H9 (cell line): ENCODE results near the gene ZNF711. TPM values are rescaled to one million over a fixed set of nuclear protein-coding genes. Genes with fewer than 3 reads are reported as not detected.

Source experiments
- DNase-seq: peaks from one replicate; pipeline ENCODE4 v3.0.0-alpha.2; 2017
- H2AFZ ChIP-seq: one replicate; pipeline ENCODE4 v1.6.1; 2013; ENCODE audit warnings: mild to moderate bottlenecking, low read length, control low read depth, moderate library complexity
- H2AK5ac ChIP-seq: 2 replicates; pipeline ENCODE4 v1.6.1; 2013; ENCODE audit warnings: low read length, control low read depth, mixed read lengths; ENCODE audit not compliant: insufficient read length
- H2BK120ac ChIP-seq: one replicate; pipeline ENCODE4 v1.6.1; 2013; ENCODE audit warnings: low read depth, mild to moderate bottlenecking, low read length, control low read depth, inconsistent platforms; ENCODE audit not compliant: poor library complexity, severe bottlenecking
- H2BK12ac ChIP-seq: 2 replicates; pipeline ENCODE4 v1.6.1; 2013; ENCODE audit warnings: low read length, control low read depth, mixed read lengths, low read depth; ENCODE audit not compliant: insufficient read length
- H2BK15ac ChIP-seq: 2 replicates; pipeline ENCODE4 v1.6.1; 2013; ENCODE audit warnings: low read depth, low read length, control low read depth
- H2BK20ac ChIP-seq: one replicate; pipeline ENCODE4 v1.6.1; 2013; ENCODE audit warnings: low read depth, mild to moderate bottlenecking, low read length, control low read depth, inconsistent platforms; ENCODE audit not compliant: poor library complexity, severe bottlenecking
- H2BK5ac ChIP-seq: 2 replicates; pipeline ENCODE4 v1.6.1; 2013; ENCODE audit warnings: low read length, control low read depth, mixed read lengths; ENCODE audit not compliant: insufficient read length
- H3K14ac ChIP-seq: 2 replicates; pipeline ENCODE4 v1.6.1; 2013; ENCODE audit warnings: low read length, control low read depth; ENCODE audit not compliant: insufficient read depth
- H3K18ac ChIP-seq: 2 replicates; pipeline ENCODE4 v1.6.1; 2013; ENCODE audit warnings: low read depth, mild to moderate bottlenecking, mixed read lengths, low read length, control low read depth; ENCODE audit not compliant: insufficient read length
- H3K23ac ChIP-seq: 2 replicates; pipeline ENCODE4 v1.6.1; 2013; ENCODE audit warnings: low read length, control low read depth, mixed read lengths, low read depth; ENCODE audit not compliant: insufficient read length
- H3K23me2 ChIP-seq: 2 replicates; pipeline ENCODE4 v1.6.1; 2013; ENCODE audit warnings: low read depth, mild to moderate bottlenecking, mixed read lengths, low read length, control low read depth; ENCODE audit not compliant: insufficient read length, poor library complexity, severe bottlenecking
- H3K27ac ChIP-seq: 2 replicates; pipeline ENCODE4 v1.5.1; 2013; ENCODE audit warnings: low read length, control low read depth, mixed read lengths, low read depth; ENCODE audit not compliant: insufficient read length
- H3K27me3 ChIP-seq: 2 replicates; pipeline ENCODE4 v1.6.1; 2013; ENCODE audit warnings: low read length, control low read depth, inconsistent platforms; ENCODE audit not compliant: insufficient read depth
- H3K4ac ChIP-seq: 2 replicates; pipeline ENCODE4 v1.6.1; 2013; ENCODE audit warnings: low read depth, mild to moderate bottlenecking, control low read depth, inconsistent platforms, low read length, moderate library complexity
- H3K4me1 ChIP-seq: 2 replicates; pipeline ENCODE4 v1.6.1; 2013; ENCODE audit warnings: low read length, control low read depth, inconsistent platforms; ENCODE audit not compliant: insufficient read depth
- H3K4me2 ChIP-seq: 2 replicates; pipeline ENCODE4 v1.6.1; 2013; ENCODE audit warnings: low read length, control low read depth, mixed read lengths; ENCODE audit not compliant: insufficient read length, insufficient read depth
- H3K56ac ChIP-seq: 2 replicates; pipeline ENCODE4 v1.6.1; 2013; ENCODE audit warnings: low read depth, mild to moderate bottlenecking, mixed read lengths, low read length, control low read depth; ENCODE audit not compliant: insufficient read length
- H3K79me1 ChIP-seq: 2 replicates; pipeline ENCODE4 v1.6.1; 2013; ENCODE audit warnings: low read depth, mild to moderate bottlenecking, moderate library complexity, low read length, control low read depth, inconsistent platforms; ENCODE audit not compliant: insufficient read depth, poor library complexity, severe bottlenecking
- H3K79me2 ChIP-seq: 2 replicates; pipeline ENCODE4 v1.6.1; 2013; ENCODE audit warnings: low read length, control low read depth, inconsistent platforms; ENCODE audit not compliant: insufficient read depth
- H3K9ac ChIP-seq: 2 replicates; pipeline ENCODE4 v1.6.1; 2013; ENCODE audit warnings: low read length, control low read depth, mixed read lengths; ENCODE audit not compliant: insufficient read length; ENCODE audit errors: extremely low read depth
- H3K9me3 ChIP-seq: one replicate; pipeline ENCODE4 v1.6.1; 2013; ENCODE audit warnings: low read depth, low read length, inconsistent platforms; ENCODE audit not compliant: control insufficient read depth
- H3T11ph ChIP-seq: one replicate; pipeline ENCODE4 v1.6.1; 2013; ENCODE audit warnings: mild to moderate bottlenecking, low read length, control low read depth, inconsistent platforms
- H4K20me1 ChIP-seq: one replicate; pipeline ENCODE4 v1.6.1; 2013; ENCODE audit not compliant: control insufficient read depth, insufficient read length, insufficient read depth
- H4K5ac ChIP-seq: 2 replicates; pipeline ENCODE4 v1.6.1; 2013; ENCODE audit warnings: low read depth, mild to moderate bottlenecking, mixed read lengths, low read length, control low read depth; ENCODE audit not compliant: insufficient read length
- H4K8ac ChIP-seq: replicated peaks from 2 replicates; pipeline ENCODE4 v1.6.1; 2013; ENCODE audit warnings: low read length, control low read depth, mixed read lengths, low read depth; ENCODE audit not compliant: insufficient read length
- H4K91ac ChIP-seq: 2 replicates; pipeline ENCODE4 v1.6.1; 2013; ENCODE audit warnings: low read depth, mild to moderate bottlenecking, moderate library complexity, mixed read lengths, low read length, control low read depth; ENCODE audit not compliant: insufficient read length
- H3K27ac Mint-ChIP-seq, 3 experiments: 2 replicates in 2 of 3; 3 replicates in 1 of 3; pipeline ENCODE4 v1.8.0; 2020 to 2021; ENCODE audit warnings: mixed read lengths in 3 of 3, mild to moderate bottlenecking in 1 of 3, moderate library complexity in 1 of 3
- H3K27me3 Mint-ChIP-seq: 2 replicates; pipeline ENCODE4 v1.8.0; 2021; ENCODE audit warnings: low read depth, mild to moderate bottlenecking, moderate library complexity, mixed read lengths
- H3K36me3 Mint-ChIP-seq, 3 experiments: 2 replicates in 2 of 3; 3 replicates in 1 of 3; pipeline ENCODE4 v1.8.0; 2020 to 2021; ENCODE audit warnings: low read depth in 3 of 3, mixed read lengths in 3 of 3; ENCODE audit not compliant: insufficient read depth in 1 of 3
- H3K4me1 Mint-ChIP-seq, 2 experiments: 2 replicates each; pipeline ENCODE4 v1.8.0; 2020; ENCODE audit warnings: mixed read lengths in 2 of 2
- H3K4me3 Mint-ChIP-seq, 2 experiments: 2 replicates in 1 of 2; 3 replicates in 1 of 2; pipeline ENCODE4 v1.8.0; 2020 to 2021; ENCODE audit warnings: mild to moderate bottlenecking in 2 of 2, mixed read lengths in 2 of 2, moderate library complexity in 1 of 2
- H3K9me3 Mint-ChIP-seq, 2 experiments: 2 replicates in 1 of 2; 3 replicates in 1 of 2; pipeline ENCODE4 v1.8.0; 2020; ENCODE audit warnings: mild to moderate bottlenecking in 2 of 2, mixed read lengths in 2 of 2, moderate library complexity in 1 of 2
- CTCF ChIP-seq: fragments of 200-600 bp; sonication (generic); conservative IDR thresholded peaks from 3 replicates; pipeline ENCODE4 v1.8.0; 2021; ENCODE audit warnings: antibody characterized with exemption, mild to moderate bottlenecking
- WGBS: extraction: QIAGEN DNeasy Blood & Tissue Kit; methylation state at CpG from one replicate; pipeline ENCODE4 v1.1.7; 2013; ENCODE audit warnings: missing lambda C conversion rate, low lambda C conversion rate, mixed read lengths; ENCODE audit not compliant: insufficient read length; ENCODE audit errors: extremely low coverage; 5-methylcytosine and 5-hydroxymethylcytosine counted together
- long read RNA-seq: library from polyadenylated mRNA; unstranded; transcript quantifications from one replicate; pipeline ENCODE4 v2.0.0, GENCODE V29; 2020
- total RNA-seq: library from RNA; stranded (reverse); gene quantifications from 2 replicates; pipeline ENCODE4 v1.2.1, GENCODE V29; 2021

ZNF711 gene
- 13.5 and 14.9 TPM in 2 replicates for total RNA-seq
- long read RNA-seq, full-length matches to known transcripts, result 11 of 31 reads
- long read RNA-seq, partial matches to known transcripts, result 9 of 31 reads
- long read RNA-seq, other reads (novel, unspliced or antisense), result 11 of 31 reads

GRCh38 chrX:85243761-85244449 is at the start of gene ZNF711, which contains the start of gene SATL1:
TSS of gene ZNF711 (plus strand) at chrX:85243991. CDS start at chrX:85247573, 3,582 bp downstream.
TSS of gene SATL1 (minus strand) at chrX:85243779. CDS start at chrX:85108968, 134,811 bp downstream.
- peaks cover 4 to 28% (median 11%) of the 10 kb centered on the region in 3 experiments; a peak in 6 of 7 replicates for H3K36me3 Mint-ChIP-seq
- peak within 1 kb of the TSS; percentile 56 for H2BK120ac ChIP-seq
- no peak within 1 kb of the TSS for H2BK20ac ChIP-seq
- H3K27ac ChIP-seq, result peak within 1 kb of the TSS; percentile 37
- H3K4me3 Mint-ChIP-seq, result peak within 1 kb of the TSS; percentile 85 to 98
- H3K23ac ChIP-seq, result no peak within 1 kb of the TSS
- H2AFZ ChIP-seq, result no peak within 1 kb of the TSS
- no peaks in the 10 kb centered on the region for H3K27me3 Mint-ChIP-seq
- H2BK12ac ChIP-seq, result no peak within 1 kb of the TSS
- peaks cover 11 to 15% of the 10 kb centered on the region in 2 experiments for H3K4me1 Mint-ChIP-seq
- H3K4ac ChIP-seq, result peak within 1 kb of the TSS; percentile 49; the same call in 1 of the 2 replicates
- peak within 1 kb of the TSS; percentile 91 for H3K18ac ChIP-seq
- no peak within 1 kb of the TSS for H3T11ph ChIP-seq
- H3K56ac ChIP-seq, result peak within 1 kb of the TSS; percentile 63
- no peak within 1 kb of the TSS for H2BK15ac ChIP-seq
- H4K91ac ChIP-seq, result no peak within 1 kb of the TSS
- H3K9me3 ChIP-seq, result no peaks in the 10 kb centered on the region
- peaks cover 11% of the 10 kb centered on the region; the same call in 1 of the 2 replicates for H3K79me2 ChIP-seq
- H4K20me1 ChIP-seq, result no peaks in the 10 kb centered on the region
- peak within 1 kb of the TSS; percentile 56 for H2BK5ac ChIP-seq
- no peaks in the 10 kb centered on the region for H3K79me1 ChIP-seq
- peak; percentile 84 for DNase-seq
- no peaks in the 10 kb centered on the region for H3K4me1 ChIP-seq
- no peak within 1 kb of the TSS for H4K8ac ChIP-seq
- TF ChIP-seq CTCF, result no peak
- peak within 1 kb of the TSS; percentile 92 to 96 (median 94) for H3K27ac Mint-ChIP-seq
- no peak within 1 kb of the TSS for H2AK5ac ChIP-seq
- peaks cover 46 to 57% of the 10 kb centered on the region in 2 experiments for H3K9me3 Mint-ChIP-seq
- peak within 1 kb of the TSS; percentile 65 for H4K5ac ChIP-seq
- peak within 1 kb of the TSS; percentile 96 for H3K9ac ChIP-seq
- H3K27me3 ChIP-seq, result no peaks in the 10 kb centered on the region
- peak within 1 kb of the TSS; percentile 98 for H3K14ac ChIP-seq
- no peaks in the 10 kb centered on the region for H3K23me2 ChIP-seq
- peak within 1 kb of the TSS; percentile 87 for H3K4me2 ChIP-seq
- no CpG with 5 or more reads among the region's 65 CpGs for WGBS
